ENCODE data around the gene GALNT16.

- TF ChIP-seq, protein P1, sequence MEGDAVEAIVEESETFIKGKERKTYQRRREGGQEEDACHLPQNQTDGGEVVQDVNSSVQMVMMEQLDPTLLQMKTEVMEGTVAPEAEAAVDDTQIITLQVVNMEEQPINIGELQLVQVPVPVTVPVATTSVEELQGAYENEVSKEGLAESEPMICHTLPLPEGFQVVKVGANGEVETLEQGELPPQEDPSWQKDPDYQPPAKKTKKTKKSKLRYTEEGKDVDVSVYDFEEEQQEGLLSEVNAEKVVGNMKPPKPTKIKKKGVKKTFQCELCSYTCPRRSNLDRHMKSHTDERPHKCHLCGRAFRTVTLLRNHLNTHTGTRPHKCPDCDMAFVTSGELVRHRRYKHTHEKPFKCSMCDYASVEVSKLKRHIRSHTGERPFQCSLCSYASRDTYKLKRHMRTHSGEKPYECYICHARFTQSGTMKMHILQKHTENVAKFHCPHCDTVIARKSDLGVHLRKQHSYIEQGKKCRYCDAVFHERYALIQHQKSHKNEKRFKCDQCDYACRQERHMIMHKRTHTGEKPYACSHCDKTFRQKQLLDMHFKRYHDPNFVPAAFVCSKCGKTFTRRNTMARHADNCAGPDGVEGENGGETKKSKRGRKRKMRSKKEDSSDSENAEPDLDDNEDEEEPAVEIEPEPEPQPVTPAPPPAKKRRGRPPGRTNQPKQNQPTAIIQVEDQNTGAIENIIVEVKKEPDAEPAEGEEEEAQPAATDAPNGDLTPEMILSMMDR (conservative IDR thresholded peaks at IDR 0.05; ENCODE audit: low read depth, low read length): no peak
- TF ChIP-seq EZH2 (IDR thresholded peaks at IDR 0.05; ENCODE audit: low read length, unreplicated experiment): no peak
- no peak for TF ChIP-seq EZH2phosphoT487 (IDR thresholded peaks at IDR 0.05; ENCODE audit: borderline replicate concordance, low read length)
Observed at GRCh38 chr14:69319911-69320310, 60.0 kb downstream of the GALNT16 start.

All from PC-3 (cell line).